MM.1S (cell line): ENCODE results near the gene DTNB.

ENCODE experiments used
- CTCF ChIP-seq: fragments of 300-600 bp; sonication (generic); IDR thresholded peaks from 2 replicates; pipeline ENCODE4 v1.5.1; 2016; ENCODE audit warnings: antibody characterized with exemption, low read length, mixed read lengths
- EZH2 ChIP-seq: fragments of 300-600 bp; sonication (generic); optimal IDR thresholded peaks from 2 replicates; pipeline ENCODE3; 2017; ENCODE audit warnings: low read depth, mild to moderate bottlenecking, antibody characterized with exemption, low read length, mixed read lengths

GRCh38 chr2:25552318-25552717, 121.1 kb downstream of the DTNB start:
- TF ChIP-seq CTCF = no peak
- TF ChIP-seq EZH2 = no peak
